ENCODE results near the gene WNT2B. TPM values are rescaled to one million over a fixed set of nuclear protein-coding genes. Genes with fewer than 3 reads are reported as not detected.
"Not testable (repeated sequence)": the region's sequence is repeated elsewhere in the genome, so short reads cannot be mapped to it uniquely, and the experiment has no call there.

The WNT2B gene
- total RNA-seq, 4 donors from 2014 or later = 5.8 to 15.0 (median 13.9) TPM

GRCh38 chr1:112465122-112465521, 43.6 kb upstream of the WNT2B start:
- Histone ChIP-seq H3K27me3 (no peaks in the 10 kb centered on the region), H3K4me1 (peaks cover 0 to 7% (median 0%) of the 10 kb centered on the region in 4 donors), H3K9me3 (no peaks in the 10 kb centered on the region), H3K4me3 (no peak overlapping the region), H3K27ac (peak overlapping the region in 2 of 4 donors; percentile 16 to 17), H3K36me3 (no peaks in the 10 kb centered on the region)
- no peak for DNase-seq
- TF ChIP-seq POLR2A (IDR thresholded peaks at IDR 0.05) (no peak), CTCF (IDR thresholded peaks at IDR 0.05) (no peak)

GRCh38 chr1:112466078-112466660, 42.6 kb upstream of the WNT2B start:
- H3K4me1 ChIP-seq = peaks cover 0 to 7% (median 0%) of the 10 kb centered on the region in 4 donors
- peak; percentile 93 to 98 (median 94) for DNase-seq
- TF ChIP-seq CTCF (IDR thresholded peaks at IDR 0.05) = peak; percentile 53 to 95 (median 84)
- no peak for TF ChIP-seq POLR2A (IDR thresholded peaks at IDR 0.05)
- peak overlapping the region; percentile 13 to 73 (median 60) for H3K27ac ChIP-seq
- H3K36me3 ChIP-seq = no peaks in the 10 kb centered on the region
- no peaks in the 10 kb centered on the region for H3K27me3 ChIP-seq
- no peaks in the 10 kb centered on the region for H3K9me3 ChIP-seq
- peak overlapping the region; percentile 2 to 39 (median 20) for H3K4me3 ChIP-seq

- not testable (repeated sequence) for H3K36me3 ChIP-seq, DNase-seq
Observed at GRCh38 chr1:112470324-112470723, 38.4 kb upstream of the WNT2B start.

GRCh38 chr1:112470966-112471365, 37.8 kb upstream of the WNT2B start:
- no peaks in the 10 kb centered on the region for H3K27me3 ChIP-seq
- H3K36me3 ChIP-seq = no peaks in the 10 kb centered on the region
- no peaks in the 10 kb centered on the region for H3K9me3 ChIP-seq
- TF ChIP-seq CTCF (IDR thresholded peaks at IDR 0.05) (no peak), POLR2A (IDR thresholded peaks at IDR 0.05) (no peak)
- no peak overlapping the region for H3K27ac ChIP-seq
- H3K4me3 ChIP-seq = no peak overlapping the region
- DNase-seq = no peak
- H3K4me1 ChIP-seq = peaks cover 0 to under 1% (median 0%) of the 10 kb centered on the region in 4 donors

More at GRCh38 chr1:112470324-112470723, 38.4 kb upstream of the WNT2B start:
- not testable (repeated sequence) for H3K4me3 ChIP-seq, H3K4me1 ChIP-seq, H3K27me3 ChIP-seq, H3K9me3 ChIP-seq, H3K27ac ChIP-seq

- DNase-seq = no peak
- no peaks in the 10 kb centered on the region for H3K36me3 ChIP-seq
- TF ChIP-seq POLR2A (IDR thresholded peaks at IDR 0.05) (no peak), CTCF (IDR thresholded peaks at IDR 0.05) (no peak)
- no peak overlapping the region for H3K4me3 ChIP-seq
- no peaks in the 10 kb centered on the region for H3K4me1 ChIP-seq
- no peaks in the 10 kb centered on the region for H3K27me3 ChIP-seq
- H3K9me3 ChIP-seq = no peaks in the 10 kb centered on the region
- no peak overlapping the region for H3K27ac ChIP-seq
Observed at GRCh38 chr1:112472142-112472541, 36.6 kb upstream of the WNT2B start.

- no peaks in the 10 kb centered on the region for H3K36me3 ChIP-seq
- no peak overlapping the region for H3K27ac ChIP-seq
- no peak overlapping the region for H3K4me3 ChIP-seq
- no peaks in the 10 kb centered on the region for H3K27me3 ChIP-seq
- H3K4me1 ChIP-seq = no peaks in the 10 kb centered on the region
- no peaks in the 10 kb centered on the region for H3K9me3 ChIP-seq
- no peak for TF ChIP-seq CTCF (IDR thresholded peaks at IDR 0.05)
- TF ChIP-seq POLR2A (IDR thresholded peaks at IDR 0.05) = no peak
- no peak for DNase-seq
Observed at GRCh38 chr1:112477550-112477949, 31.2 kb upstream of the WNT2B start.

Data from Peyer's patch (tissue), 4 donors.